Myocyte (in vitro differentiated cells): ENCODE data around the gene ACTL6B. TPM values are rescaled to one million over a fixed set of nuclear protein-coding genes. Genes with fewer than 3 reads are reported as not detected.
"Not testable (repeated sequence)": the region's sequence is repeated elsewhere in the genome, so short reads cannot be mapped to it uniquely, and the experiment has no call there.

Experiments used
- DNase-seq: peaks from one replicate; pipeline ENCODE4 v3.0.0-alpha.2; 2012; ENCODE audit warnings: low read depth
- total RNA-seq: library from RNA; depleted of rRNA; stranded (reverse); fragments of >200 nt; gene quantifications from 2 replicates; pipeline ENCODE4 v1.2.3, GENCODE V29; 2014

The ACTL6B gene
- total RNA-seq, 1 donor from 2014 or later, result not detected

GRCh38 chr7:100671353-100672327, 15.4 kb upstream of the ACTL6B start:
- DNase-seq, result no peak

GRCh38 chr7:100670074-100670473, 13.8 kb upstream of the ACTL6B start:
- no peak for DNase-seq

GRCh38 chr7:100669106-100669505, 12.9 kb upstream of the ACTL6B start:
- not testable (repeated sequence) for DNase-seq

GRCh38 chr7:100668069-100668449, 11.8 kb upstream of the ACTL6B start:
- DNase-seq, result no peak

GRCh38 chr7:100667331-100668068, 11.3 kb upstream of the ACTL6B start:
- DNase-seq, result no peak

- no peak for DNase-seq
These were observed 9.0 kb upstream of the ACTL6B start for GRCh38 chr7:100665168-100665726.

- not testable (repeated sequence) for DNase-seq
These were observed 6.0 kb upstream of the ACTL6B start for GRCh38 chr7:100662194-100662776.

GRCh38 chr7:100654908-100655831, 1.1 kb downstream of the ACTL6B start:
- DNase-seq, result no peak

GRCh38 chr7:100649826-100650565, 6.3 kb downstream of the ACTL6B start:
- DNase-seq, result no peak

GRCh38 chr7:100642534-100642907, 13.7 kb downstream of the ACTL6B start:
- no peak for DNase-seq

- no peak for DNase-seq
These were observed 14.3 kb downstream of the ACTL6B start for GRCh38 chr7:100641860-100642533.

- no peak for DNase-seq
These were observed 14.8 kb downstream of the ACTL6B start, which contains the start of gene TFR2 for GRCh38 chr7:100641463-100641859. TSS of gene TFR2 (minus strand) at chr7:100641552. CDS start at chr7:100641509, 43 bp downstream.

- DNase-seq, result no peak
These were observed 15.5 kb downstream of the ACTL6B start for GRCh38 chr7:100640517-100641440.

GRCh38 chr7:100639995-100640516, 16.2 kb downstream of the ACTL6B start:
- no peak for DNase-seq

GRCh38 chr7:100632951-100633717, 23.1 kb downstream of the ACTL6B start:
- no peak for DNase-seq

GRCh38 chr7:100630066-100630465, 26.2 kb downstream of the ACTL6B start:
- DNase-seq, result no peak
